DND-41 (cell line): ENCODE measurements around the gene C17orf50.

ENCODE experiments used
- CTCF ChIP-seq: IDR thresholded peaks from 2 replicates; pipeline ENCODE4 v1.5.1; 2012; ENCODE audit warnings: borderline replicate concordance, low read length, moderate library complexity, mild to moderate bottlenecking; ENCODE audit not compliant: poor library complexity, severe bottlenecking; ENCODE audit errors: extremely low read depth
- EZH2 ChIP-seq: IDR thresholded peaks from 3 replicates; pipeline ENCODE4 v1.6.1; 2012; ENCODE audit warnings: borderline replicate concordance, low read depth, mild to moderate bottlenecking, moderate library complexity, low read length, inconsistent platforms; ENCODE audit not compliant: severe bottlenecking

GRCh38 chr17:35793257-35793656 is 32.6 kb downstream of the C17orf50 start:
- TF ChIP-seq CTCF (no peak), EZH2 (no peak)
